Mammary epithelial cell (primary cell): ENCODE measurements around the gene CMKLR1.

Experiments
- EZH2 ChIP-seq: IDR thresholded peaks from 2 replicates; pipeline ENCODE4 v1.6.1; 2012; ENCODE audit warnings: low read length, inconsistent platforms, borderline replicate concordance
- TF ChIP-seq, protein P1 (sequence below), 2 donors: IDR thresholded peaks in 1 of 2; conservative IDR thresholded peaks in 1 of 2; 2 replicates each; pipeline ENCODE4 v1.5.1; 2011 to 2012; ENCODE audit warnings: inconsistent platforms in 2 of 2, low read length in 2 of 2, mild to moderate bottlenecking in 2 of 2, control low read depth in 1 of 2, low read depth in 1 of 2; ENCODE audit not compliant: insufficient read depth in 1 of 2; ENCODE audit errors: extremely low read depth in 1 of 2

DNA sequence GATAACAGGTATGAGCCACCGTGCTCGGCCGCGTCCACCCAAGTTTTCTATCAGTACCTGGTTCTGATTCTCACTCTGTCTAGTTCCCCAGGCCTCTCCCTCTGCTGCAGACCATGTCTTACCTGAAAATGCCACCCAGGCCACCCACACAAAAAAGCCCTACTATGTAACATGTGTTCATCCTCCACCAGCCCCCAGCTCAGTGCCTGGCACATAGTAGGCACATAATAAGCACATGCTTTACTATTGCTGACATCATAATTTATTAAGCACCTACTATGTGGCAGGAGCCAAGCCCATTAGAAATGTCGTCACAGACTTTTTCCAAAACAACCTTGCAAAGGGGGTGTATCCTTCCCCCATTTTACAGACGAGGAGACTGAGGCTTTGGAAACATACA, 37.8 kb downstream of the CMKLR1 start:
- TF ChIP-seq, protein P1, sequence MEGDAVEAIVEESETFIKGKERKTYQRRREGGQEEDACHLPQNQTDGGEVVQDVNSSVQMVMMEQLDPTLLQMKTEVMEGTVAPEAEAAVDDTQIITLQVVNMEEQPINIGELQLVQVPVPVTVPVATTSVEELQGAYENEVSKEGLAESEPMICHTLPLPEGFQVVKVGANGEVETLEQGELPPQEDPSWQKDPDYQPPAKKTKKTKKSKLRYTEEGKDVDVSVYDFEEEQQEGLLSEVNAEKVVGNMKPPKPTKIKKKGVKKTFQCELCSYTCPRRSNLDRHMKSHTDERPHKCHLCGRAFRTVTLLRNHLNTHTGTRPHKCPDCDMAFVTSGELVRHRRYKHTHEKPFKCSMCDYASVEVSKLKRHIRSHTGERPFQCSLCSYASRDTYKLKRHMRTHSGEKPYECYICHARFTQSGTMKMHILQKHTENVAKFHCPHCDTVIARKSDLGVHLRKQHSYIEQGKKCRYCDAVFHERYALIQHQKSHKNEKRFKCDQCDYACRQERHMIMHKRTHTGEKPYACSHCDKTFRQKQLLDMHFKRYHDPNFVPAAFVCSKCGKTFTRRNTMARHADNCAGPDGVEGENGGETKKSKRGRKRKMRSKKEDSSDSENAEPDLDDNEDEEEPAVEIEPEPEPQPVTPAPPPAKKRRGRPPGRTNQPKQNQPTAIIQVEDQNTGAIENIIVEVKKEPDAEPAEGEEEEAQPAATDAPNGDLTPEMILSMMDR (conservative IDR thresholded peaks at IDR 0.05 in 1 of 2, IDR thresholded peaks at IDR 0.05 in 1 of 2; ENCODE audit: extremely low read depth in 1 of 2, insufficient read depth in 1 of 2, low read depth in 1 of 2, low read length in 2 of 2): no peak
- no peak for TF ChIP-seq EZH2
